ENCODE data around the gene NDUFA7.
A peak's percentile ranks its signal among the peaks of the same experiment; 100 is the strongest.
"Not testable (repeated sequence)": the region's sequence is repeated elsewhere in the genome, so short reads cannot be mapped to it uniquely, and the experiment has no call there.

Gene NDUFA7

GRCh38 chr19:8318835-8319234 is 2.3 kb downstream of the NDUFA7 start:
- not testable (repeated sequence) for DNase-seq

GRCh38 chr19:8316351-8317125 is 4.6 kb downstream of the NDUFA7 start:
- DNase-seq, result no peak

GRCh38 chr19:8314981-8315640 is 6.1 kb downstream of the NDUFA7 start:
- not testable (repeated sequence) for DNase-seq

GRCh38 chr19:8311461-8312260 is 9.5 kb downstream of the NDUFA7 start:
- DNase-seq, result no peak

- DNase-seq, result no peak
Measured at GRCh38 chr19:8310342-8311055, 10.7 kb downstream of the NDUFA7 start.

- no peak for DNase-seq
Measured at GRCh38 chr19:8308891-8309291, 12.3 kb downstream of the NDUFA7 start.

GRCh38 chr19:8307965-8308866 is 13.0 kb downstream of the NDUFA7 start, which contains the start of gene CD320:
CD320 (minus strand) TSS chr19:8308358; CDS start chr19:8308290, 68 bp downstream.
- peak; percentile 86 for DNase-seq

GRCh38 chr19:8307400-8307964 is 13.7 kb downstream of the NDUFA7 start:
- no peak for DNase-seq

- DNase-seq, result no peak
Measured at GRCh38 chr19:8306235-8307054, 14.7 kb downstream of the NDUFA7 start.

GRCh38 chr19:8305798-8306197 is 15.4 kb downstream of the NDUFA7 start:
- no peak for DNase-seq

- no peak for DNase-seq
Measured at GRCh38 chr19:8304841-8305621, 16.1 kb downstream of the NDUFA7 start.

GRCh38 chr19:8302734-8303133 is 18.4 kb downstream of the NDUFA7 start:
- DNase-seq, result no peak

- no peak for DNase-seq
Measured at GRCh38 chr19:8302357-8302691, 18.9 kb downstream of the NDUFA7 start.

- DNase-seq, result not testable (repeated sequence)
Measured at GRCh38 chr19:8291337-8291736, 29.8 kb downstream of the NDUFA7 start.

GRCh38 chr19:8276508-8276907 is 44.7 kb downstream of the NDUFA7 start:
- not testable (repeated sequence) for DNase-seq

- no peak for DNase-seq
Measured at GRCh38 chr19:8269724-8270123, 51.5 kb downstream of the NDUFA7 start.

GRCh38 chr19:8265872-8266271 is 55.3 kb downstream of the NDUFA7 start:
- no peak for DNase-seq

GRCh38 chr19:8264248-8264647 is 56.9 kb downstream of the NDUFA7 start:
- not testable (repeated sequence) for DNase-seq

GRCh38 chr19:8262431-8262830 is 58.7 kb downstream of the NDUFA7 start:
- DNase-seq, result no peak

GRCh38 chr19:8261881-8262280 is 59.3 kb downstream of the NDUFA7 start:
- DNase-seq, result no peak

Data from CD4-positive, alpha-beta T cell treated with Interleukin-10 for 1 hour (primary cell).